Measurements from ENCODE around the gene TMPRSS11F.
"Not testable (repeated sequence)": the region's sequence is repeated elsewhere in the genome, so short reads cannot be mapped to it uniquely, and the experiment has no call there.

Gene TMPRSS11F

DNA sequence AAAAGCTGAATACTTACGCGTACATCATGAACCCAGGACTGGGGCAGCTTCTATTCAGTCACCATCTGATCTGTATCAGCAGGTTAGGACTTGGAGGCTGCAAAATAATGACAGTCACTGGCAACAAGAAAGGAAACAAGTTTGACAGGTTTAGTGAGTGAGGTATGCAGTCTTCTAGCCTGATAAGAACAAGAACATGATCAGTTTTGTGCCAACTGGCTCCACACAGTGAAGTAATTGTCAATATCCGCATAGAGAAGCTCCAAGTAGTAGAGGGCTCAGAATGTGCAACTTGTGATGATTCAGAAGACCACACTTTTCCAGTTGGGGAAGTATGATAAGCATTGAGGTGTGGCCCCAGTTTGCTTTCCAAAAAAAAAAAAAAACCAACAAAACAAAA is at the start of gene TMPRSS11F:
TMPRSS11F (minus strand) TSS at position 77 of the 400 bp plus-strand sequence; CDS start at position 28, 49 bp downstream.
- no peak for DNase-seq

- no peak for DNase-seq
Observed at GRCh38 chr4:68176904-68177303, 47.2 kb upstream of the TMPRSS11F start.

DNA sequence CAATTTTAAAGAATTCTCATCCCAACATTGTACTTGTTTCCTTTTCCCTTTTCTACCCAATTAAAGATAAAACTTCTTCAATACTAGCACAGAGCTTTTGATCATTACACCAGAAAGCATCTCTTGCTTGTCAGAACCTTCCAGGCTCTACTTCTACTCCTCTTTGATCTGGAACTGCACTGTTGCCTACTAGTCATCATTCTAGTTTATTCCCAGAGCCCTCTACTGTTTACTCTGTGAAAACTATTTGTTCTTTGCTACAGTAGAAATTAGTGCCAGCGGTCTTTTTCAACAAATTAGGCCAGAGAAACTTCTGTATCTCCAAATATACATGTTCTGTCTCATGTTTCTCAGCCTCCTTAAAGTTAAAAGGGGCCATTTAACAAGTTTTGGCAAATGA is 46.8 kb upstream of the TMPRSS11F start:
- no peak for DNase-seq

- peak; percentile 46 for DNase-seq
Observed at GRCh38 chr4:68175562-68176155, 46.0 kb upstream of the TMPRSS11F start.

DNA sequence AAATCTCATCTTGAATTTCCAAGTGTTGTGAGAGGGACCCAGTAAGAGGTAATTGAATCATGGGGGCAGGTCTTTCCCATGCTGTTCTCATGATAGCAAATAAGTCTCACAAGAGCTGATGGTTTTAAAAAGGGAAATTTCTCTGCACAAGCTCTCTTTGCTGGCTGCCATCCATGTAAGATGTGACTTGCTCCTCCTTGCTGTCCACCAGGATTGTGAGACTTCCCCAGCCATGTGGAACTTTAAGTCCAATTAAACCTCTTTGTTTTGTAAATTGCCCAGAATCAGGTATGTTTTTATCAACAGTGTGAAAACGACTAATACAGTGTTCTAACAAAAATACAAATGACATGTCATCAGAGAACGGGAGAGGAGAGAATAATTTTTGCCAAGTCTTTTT is 44.7 kb upstream of the TMPRSS11F start:
- DNase-seq: not testable (repeated sequence)

- DNase-seq: not testable (repeated sequence)
Observed at GRCh38 chr4:68172147-68172546, 42.5 kb upstream of the TMPRSS11F start.

DNA sequence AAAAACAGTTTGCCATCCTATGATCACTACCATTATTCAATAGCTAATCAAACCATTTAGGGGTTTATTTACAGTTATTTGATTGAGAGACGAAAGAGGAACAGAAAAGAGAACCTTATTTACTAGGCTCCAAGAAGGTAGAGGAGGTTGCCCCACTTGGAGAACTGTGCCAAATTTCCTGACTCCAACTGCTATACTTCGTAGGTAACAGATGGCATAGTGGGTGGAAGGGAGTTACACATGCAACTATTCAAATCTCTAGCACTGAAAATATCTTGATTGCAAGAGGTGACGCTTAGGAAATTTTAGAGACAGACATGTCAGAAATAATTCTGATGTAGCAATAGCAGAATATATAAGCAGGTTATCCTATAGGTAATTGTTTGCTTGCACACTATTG is 38.0 kb upstream of the TMPRSS11F start:
- no peak for DNase-seq

DNA sequence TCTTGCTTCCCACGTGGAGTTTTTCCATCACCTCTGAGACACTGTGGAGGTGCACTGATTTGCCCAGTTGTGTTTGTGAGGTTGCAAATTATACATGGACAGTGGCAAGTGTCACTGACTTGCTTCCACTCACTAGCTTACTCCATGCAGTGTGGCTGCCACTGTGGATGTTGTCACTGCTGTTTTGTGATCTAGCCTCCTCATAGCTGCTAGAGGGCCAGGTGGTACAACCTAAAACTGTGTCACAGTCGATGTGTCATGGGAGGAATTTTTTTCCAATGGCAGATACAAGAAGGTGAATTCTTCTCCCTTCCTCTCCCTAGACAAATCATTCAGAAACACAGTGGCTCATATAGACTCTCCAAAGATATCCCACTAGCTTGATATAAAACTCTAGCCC is 37.5 kb upstream of the TMPRSS11F start:
- no peak for DNase-seq

- DNase-seq: no peak
Observed at GRCh38 chr4:68163754-68164153, 34.1 kb upstream of the TMPRSS11F start.

DNA sequence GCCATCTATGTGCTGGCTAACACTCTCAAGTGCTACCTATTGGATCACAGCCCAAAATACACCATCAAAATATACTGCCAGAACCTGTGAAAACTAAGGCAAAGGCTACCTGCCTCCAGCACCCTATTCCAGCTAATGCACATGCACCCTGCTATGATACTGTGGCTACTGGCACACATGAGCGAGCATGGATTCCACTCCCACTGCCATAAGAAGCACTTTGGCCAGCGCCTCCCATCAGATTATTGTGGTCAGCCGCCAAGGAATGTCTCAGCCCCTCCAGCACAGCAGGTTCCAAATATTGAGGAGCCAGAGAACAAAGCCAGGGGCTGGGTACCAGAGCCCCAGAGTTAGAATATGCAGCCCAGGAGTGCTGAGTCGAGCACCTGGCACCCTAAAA is 32.5 kb upstream of the TMPRSS11F start:
- DNase-seq: no peak

DNA sequence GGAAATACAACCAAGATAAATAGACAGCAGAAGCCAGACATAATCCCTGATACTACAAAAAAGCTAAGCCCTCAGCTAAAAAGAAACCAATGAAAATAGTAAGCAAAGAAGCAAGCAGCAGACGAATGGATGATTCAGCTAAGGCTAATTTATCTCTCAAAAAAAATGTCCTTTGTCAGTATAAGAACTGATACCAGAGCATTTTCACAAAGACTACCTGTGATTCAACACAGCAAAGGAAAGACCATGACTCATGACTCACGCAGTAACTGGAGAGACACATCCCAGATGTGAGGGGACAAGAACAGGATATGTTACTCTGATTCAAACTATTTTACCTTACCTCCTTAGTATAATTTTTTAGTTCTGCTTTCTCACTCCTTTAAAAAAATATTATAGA is 22.7 kb upstream of the TMPRSS11F start:
- no peak for DNase-seq

- DNase-seq: no peak
Observed at GRCh38 chr4:68148800-68149685, 19.4 kb upstream of the TMPRSS11F start.

GRCh38 chr4:68147079-68147478 is 17.4 kb upstream of the TMPRSS11F start:
- no peak for DNase-seq

DNA sequence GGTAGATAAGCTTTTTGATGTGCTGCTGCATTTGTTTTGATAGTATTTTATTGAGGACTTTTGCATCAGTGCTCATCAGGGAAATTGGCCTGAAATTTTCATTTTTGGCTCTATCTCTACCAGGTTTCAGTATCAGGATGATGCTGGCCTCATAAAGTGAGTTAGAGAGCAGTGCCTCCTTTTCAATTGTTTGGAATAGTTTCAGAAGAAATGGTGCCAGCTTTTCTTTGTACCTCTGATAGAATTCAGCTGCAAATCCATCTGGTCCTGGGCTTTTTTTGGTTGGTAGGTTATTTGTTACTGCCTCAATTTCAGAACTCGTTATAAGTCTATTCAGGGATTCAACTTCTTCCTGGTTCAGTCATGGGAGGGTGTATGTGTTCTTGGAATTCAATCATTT is 15.6 kb upstream of the TMPRSS11F start:
- DNase-seq: no peak

GRCh38 chr4:68141852-68142251 is 12.2 kb upstream of the TMPRSS11F start:
- DNase-seq: no peak

DNA sequence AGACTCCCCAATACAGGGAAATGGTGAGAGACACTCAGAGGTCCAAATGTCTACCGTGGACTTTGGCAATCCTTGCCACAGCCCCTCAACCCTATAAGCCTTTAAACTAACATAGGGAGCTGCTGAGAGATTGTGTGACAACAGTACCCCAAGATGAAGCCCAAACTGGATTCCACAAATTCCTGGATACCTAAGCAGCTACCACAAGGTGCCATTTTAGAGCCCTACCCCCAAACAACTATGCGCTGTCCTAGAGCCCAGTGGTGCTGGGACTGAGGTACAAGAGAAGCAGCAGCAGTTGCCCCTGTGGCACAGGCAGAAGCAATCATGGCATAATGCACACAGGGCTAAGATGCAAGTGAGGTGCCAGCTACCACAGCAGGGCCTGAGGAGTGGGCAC is 2.7 kb upstream of the TMPRSS11F start:
- DNase-seq: no peak

DNA sequence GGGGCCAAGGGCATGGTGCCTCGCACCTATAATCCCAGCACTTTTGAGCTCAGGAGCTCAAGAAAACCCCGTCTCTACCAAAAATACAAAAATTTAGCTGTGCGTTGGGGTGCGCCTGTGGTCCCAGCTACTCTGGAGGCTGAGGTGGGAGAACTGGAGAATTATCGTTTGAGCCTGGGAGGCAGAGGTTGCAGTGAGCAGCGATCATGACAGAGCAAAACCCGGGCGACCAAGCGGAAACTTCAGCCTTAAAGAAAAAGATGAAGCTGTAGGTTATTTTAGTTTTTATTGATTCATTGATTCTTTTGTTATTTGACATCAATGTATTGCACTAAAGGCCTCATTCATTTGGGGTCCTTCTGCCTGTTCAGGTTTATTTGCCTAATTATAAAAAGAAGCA is 5.4 kb downstream of the TMPRSS11F start:
- DNase-seq: no peak

DNA sequence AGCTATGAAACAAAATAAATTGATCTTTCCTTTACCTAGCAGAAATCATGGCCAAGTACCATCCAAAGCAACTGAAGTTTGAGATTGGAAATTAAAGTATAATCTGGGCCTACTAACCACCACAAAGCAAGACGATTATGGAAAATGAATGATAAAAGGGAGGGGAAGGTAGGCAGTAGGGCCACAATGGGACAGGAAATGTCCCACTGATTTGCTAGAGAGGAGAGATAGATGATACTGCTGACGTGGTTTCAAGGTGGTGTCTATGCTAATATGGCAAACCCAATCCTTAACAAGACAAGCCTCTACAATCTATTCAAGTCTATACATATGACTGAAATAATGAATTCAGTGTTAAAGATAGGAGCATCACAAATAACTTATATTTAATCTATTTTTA is 6.1 kb downstream of the TMPRSS11F start:
- DNase-seq: no peak

GRCh38 chr4:68119921-68120320 is 9.7 kb downstream of the TMPRSS11F start:
- DNase-seq: no peak

- no peak for DNase-seq
Observed at GRCh38 chr4:68110441-68110840, 19.2 kb downstream of the TMPRSS11F start.

- DNase-seq: no peak
Observed at GRCh38 chr4:68109868-68110267, 19.8 kb downstream of the TMPRSS11F start.

DNA sequence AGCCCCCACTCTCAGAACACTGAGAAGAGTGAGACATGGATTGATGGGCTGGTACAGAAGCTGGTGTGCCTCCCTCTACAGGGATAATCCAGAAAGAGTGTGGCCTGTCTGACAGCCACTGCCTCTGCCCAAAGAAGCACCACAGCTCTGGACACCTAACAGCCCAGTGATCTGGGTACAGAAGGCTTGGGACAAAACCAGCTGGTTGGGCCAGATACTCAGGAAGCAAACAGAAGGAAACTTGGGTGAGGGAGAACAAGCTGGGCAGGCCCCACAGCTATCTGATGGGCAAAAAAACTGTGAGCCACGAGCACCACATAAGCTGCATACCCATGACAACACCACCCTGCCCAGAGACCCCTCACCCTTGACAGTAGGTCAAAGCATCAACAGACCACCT is 46.9 kb downstream of the TMPRSS11F start:
- DNase-seq: no peak

DNA sequence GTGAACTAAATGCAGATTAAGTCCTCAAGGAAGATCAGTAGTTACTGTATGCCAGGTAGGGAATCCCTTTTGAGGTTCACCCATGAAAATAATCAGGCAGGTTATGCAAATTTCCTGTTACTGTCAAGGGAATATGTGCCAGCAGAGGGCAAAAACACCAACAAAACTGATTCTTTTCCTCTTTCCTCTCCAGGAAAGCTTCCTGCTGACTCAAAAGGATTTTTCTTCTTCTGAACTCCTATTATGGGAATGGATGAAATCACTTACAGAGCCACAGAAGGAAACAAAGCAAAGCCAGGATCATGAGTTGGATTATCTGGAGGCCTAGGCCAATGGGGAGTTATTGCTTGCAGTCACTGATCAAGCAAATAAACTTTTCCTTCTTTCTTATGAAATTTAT is 49.7 kb downstream of the TMPRSS11F start:
- DNase-seq: no peak

- no peak for DNase-seq
Observed at GRCh38 chr4:68077737-68078136, 51.9 kb downstream of the TMPRSS11F start.

DNA sequence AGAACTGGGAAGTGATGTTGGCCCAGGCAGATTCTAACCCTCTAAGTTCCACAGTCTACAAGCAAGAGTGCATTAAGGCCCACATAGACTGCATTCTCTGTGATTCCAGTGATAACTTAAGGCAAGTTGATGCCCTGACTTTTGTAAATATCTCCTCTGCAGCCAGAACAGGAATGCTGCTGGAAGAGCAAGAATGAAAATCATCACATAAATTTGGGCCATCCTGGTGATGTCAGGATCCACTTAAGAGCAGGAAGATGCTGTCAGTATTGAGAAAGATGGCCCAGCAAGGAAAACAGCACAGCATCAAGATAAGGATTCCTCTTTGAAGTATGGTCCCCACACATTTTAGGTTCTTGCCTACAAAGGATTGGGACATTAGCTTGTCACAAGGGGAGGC is 52.4 kb downstream of the TMPRSS11F start:
- DNase-seq: no peak

Data from NCI-H1092 (cell line).